HG02852 (cell line): Measurements from ENCODE around the gene FXYD3.

Experiments
- ATAC-seq: cut with Tn5 transposase; IDR thresholded peaks from one replicate; pipeline ENCODE4 v1.9.1; 2021; ENCODE audit warnings: mild to moderate bottlenecking, moderate library complexity; ENCODE audit not compliant: unreplicated experiment

Gene FXYD3

DNA sequence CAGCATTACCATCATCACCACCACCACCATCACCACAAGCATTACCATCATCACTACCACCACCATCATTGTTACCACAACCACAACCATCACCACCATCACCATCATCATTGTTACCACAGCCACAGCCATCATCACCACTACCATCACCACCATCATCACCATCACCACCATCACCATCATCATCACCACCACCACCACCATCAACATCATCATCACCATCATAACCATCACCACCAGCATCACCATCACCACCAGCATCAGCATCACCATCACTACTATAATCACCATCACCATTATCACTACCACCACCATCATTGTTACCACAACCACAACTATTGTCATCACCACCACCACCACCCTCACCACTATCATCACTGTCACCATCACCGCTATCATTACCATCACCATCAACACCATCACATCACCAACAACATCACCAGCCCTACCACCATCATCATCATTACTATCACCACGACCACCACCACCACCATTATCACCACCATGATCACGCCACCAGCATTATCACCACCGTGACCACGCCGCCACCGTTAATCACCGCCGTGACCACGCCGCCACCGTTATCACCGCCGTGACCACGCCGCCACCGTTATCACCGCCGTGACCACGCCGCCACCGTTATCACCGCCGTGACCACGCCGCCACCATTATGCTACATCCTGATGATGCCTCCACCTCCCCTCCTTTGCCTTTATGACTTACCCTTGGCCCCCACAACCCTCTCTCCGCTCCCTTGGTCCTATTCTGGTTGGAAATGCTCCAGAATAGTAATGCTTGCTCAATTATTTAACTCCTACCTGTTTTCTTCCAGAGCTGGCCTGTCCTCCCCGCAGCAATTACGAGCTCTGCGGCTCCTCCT lies 10.0 kb upstream of the FXYD3 start:
- no peak for ATAC-seq

DNA sequence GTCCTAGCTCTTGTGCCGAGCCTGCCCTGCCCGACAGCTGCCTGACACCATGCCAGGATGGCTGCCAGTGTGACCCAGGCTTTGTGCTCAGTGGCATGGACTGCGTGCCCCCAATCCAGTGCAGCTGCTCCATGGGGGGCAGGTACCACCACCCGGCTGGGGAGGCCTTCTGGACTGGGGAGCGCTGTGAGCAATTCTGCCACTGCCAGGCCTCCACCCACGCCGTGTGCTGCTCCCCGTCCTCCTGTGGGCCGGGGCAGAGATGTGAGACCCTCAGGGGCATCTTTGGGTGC lies 9.4 kb upstream of the FXYD3 start:
- ATAC-seq: no peak

DNA sequence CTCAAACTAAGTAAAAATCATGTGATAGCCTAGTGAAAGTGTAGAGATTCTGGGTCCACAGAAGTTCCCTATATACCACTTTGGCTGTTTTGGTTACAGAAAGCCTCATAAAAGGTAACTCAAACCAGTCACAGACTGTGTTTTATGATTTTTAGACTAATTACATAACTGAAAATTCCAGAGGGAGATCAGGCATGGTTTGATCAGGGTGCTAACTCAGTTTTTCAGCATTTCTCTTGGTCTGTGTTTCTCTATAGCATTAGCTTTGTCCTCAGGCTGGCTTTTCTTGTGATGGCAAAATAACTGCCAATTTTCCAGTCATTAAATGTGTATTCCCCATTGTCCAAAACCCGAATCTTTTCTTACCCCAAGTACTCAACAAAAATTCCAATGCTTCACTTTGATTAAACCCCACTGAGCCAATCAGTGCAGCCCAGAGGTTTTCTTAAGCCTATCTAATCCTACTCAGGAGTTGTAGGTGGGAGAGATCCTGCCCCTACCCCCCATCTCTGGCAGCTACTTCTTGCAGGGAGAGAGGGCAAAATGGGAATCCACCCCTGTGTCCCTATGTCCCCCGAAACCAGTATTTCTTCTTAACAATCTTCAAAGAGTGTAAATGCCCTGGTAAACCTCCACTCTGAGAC lies 8.6 kb upstream of the FXYD3 start:
- ATAC-seq: no peak

DNA sequence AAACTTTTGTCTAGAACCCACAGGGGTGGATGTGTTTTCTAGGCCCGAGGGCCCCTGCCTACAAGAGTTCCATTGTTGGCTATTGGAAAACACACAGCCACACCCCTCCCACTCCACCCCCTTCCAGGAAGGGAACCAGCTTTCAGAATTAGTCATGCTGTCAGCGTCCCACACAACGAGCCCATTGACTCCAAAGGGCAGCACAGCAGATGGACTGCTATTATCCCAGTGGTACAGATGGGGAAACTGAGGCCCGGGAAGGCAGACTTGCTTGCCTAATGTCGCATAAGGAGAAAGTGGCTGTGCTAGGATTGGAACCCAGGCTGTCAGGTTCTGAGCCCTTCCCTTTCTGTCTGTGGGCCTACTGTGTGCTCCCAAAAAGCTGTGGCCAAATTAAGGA lies 8.1 kb upstream of the FXYD3 start:
- no peak for ATAC-seq

DNA sequence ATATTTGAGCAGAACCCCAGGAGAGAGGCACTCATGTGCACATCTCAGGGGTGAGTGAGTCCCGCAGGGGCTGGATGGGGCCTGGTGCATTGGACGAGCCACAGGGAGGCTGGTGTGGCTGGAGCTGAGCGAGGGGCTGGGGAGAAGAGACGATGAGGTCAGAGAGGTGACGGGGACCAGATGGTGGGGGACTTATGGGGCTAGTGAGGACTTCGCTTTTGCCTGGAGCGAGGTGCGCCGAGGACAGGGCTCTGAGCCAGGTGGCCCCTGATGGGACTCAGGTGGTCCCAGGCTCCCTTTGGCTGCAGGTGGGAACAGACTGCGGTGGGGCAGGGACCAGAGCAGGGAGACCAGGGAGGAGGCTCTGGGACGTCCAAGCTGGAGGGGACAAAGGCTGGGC lies 6.9 kb upstream of the FXYD3 start:
- ATAC-seq: no peak

DNA sequence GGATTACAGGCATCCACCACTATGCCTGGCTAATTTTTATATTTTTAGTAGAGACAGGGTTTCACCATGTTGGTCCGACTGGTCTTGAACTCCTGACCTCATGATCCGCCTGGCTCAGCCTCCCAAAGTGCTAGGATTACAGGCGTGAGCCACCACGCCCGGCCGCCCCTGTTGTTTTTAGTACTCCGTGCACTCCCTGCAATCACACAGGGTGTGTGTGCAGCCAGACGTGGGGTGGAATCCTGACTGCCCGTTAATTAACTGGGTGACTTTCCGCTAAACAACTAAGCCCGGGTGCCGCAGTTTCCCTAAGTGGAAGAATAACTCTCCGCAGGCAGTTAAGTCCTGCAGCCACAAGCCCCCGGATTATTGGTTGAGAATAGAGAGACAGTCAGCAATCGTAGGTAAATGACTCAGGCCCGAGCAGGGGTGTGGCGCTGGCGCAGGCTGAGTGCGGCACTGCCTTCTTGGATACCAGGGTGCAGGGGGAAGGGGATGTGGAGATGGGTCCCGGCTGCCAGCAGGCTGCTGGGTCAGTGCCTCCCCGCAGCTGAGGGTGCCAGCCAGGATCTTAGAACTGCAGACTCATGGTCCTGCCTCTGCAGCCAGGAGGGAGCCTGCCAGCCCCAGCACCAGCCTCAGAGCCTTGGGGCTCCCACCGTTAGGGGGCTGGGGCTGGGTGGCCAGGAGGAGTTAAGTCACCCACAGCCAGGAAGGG lies 6.1 kb upstream of the FXYD3 start:
- ATAC-seq: no peak

DNA sequence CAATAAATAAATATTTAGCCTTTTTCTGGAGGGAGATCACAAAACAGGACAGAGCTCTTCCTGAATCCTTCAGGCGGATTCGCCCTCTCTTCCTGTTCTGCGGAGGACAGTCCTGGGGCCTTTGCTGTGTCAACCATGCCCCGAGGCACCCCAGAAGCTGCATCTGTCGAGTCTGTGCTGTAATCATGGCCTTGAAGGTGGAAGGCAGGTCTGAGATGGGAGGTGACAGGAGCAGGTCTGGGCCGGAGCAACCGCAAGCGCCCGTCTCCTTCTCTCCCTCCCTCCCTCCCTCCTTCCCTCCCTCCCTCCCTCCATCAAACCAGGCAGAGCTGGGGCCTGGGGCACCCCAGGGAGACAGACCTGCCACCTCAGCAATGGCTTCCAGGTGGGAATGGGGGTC lies 4.6 kb upstream of the FXYD3 start:
- ATAC-seq: no peak

DNA sequence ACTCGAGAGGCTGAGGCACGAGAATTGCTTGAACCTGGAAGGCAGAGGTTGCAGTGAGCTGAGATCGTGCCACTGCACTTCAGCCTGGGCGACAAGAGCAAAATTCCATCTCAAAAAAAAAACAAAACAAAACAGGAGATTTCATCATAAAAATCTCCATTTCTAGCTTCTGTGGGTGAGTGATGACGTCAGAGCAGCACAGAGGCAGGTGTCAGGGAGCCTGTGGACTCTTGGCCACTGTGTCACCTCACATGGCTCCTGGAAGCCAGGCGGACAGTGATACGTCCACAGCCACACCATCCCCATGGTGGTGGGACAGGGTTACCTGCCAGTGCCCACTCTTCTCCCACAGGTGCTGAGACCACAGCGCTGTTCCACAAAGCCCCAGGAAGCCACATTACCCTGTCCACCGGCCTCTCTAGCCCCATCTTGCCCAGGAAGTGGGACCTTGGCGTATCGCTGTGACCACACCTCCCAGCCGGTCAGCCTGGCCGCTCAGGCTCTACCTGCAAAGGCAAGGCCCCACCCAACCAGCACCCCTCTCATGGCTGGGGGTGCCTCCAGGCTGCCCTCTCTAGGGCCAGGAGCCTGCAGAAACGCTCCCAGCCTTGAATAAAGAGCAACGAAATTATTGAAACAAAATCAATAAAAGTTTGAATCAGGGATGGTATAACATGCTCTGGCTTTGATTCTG lies 2.5 kb upstream of the FXYD3 start:
- no peak for ATAC-seq

DNA sequence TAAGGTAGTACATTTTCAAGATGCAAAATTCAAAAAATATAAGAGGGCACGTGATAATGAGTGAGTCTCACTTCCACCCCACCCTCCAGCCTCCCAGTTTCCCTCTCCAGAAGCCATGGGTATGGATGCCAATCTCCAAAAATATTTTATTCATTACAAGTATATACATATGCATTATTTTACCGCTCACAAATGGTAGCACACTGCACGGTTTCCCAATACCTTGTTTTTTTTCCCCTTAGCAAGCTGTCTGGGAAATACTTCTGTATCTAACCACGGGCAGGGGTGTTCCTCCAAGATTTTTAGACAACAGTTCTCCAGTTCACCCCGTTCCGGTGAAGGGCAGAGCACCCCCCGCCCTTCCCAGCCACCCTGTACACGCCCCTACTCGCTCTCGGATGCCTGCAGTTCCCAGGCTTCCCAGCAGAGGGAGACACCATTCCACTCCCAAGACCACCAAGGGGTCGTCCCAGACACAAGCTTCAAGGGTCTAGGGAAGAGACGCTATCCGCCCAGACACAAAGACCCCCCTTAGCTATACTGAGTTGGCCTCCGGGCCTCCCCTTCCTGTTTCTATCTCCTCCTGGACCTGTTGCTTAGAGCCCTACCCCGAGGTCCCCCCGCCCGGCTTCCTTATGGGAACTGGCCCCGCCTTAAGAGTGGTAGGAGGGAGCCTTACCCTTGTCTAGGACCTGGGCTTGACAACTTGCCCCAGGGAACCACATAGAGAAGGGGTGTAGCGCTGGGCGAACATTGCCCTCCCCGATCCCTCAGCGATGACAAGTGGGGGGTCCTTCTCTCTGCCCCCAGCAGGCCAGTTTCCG lies 1.1 kb upstream of the FXYD3 start:
- no peak for ATAC-seq

DNA sequence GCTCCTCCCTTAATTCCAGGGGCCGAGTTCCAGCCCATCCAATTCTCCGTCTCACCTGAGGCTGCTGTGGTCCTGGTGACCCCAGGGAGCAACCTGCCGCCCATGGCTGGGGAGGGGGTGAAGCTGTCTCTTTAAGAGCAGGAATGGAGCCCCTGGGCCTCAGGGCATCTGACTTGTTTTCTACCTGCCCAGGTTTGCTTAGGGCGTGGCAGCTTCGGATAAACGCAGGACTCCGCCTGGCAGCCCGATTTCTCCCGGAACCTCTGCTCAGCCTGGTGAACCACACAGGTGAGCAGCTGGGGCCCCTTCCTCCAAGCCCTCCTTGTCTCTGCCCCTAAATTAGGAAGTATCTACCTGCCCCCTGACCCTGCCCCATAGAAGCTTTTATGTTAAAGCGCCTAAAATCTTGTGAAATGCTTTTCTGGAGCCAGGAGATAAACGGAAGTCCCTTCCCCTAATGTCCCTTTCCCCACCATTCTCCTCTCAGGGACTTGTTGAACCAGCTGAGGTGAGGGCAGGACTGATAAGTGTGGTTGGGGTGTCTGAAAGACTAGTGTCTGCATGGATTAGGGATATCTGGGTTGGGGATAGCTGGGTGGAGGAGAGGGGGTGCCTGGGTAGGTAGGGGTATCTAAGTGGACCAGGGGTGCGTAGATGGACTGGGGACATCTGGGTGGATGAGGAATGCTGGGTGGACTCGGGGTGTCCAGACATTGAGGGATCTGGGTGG lies 614 bp downstream of the FXYD3 start:
- ATAC-seq: no peak

DNA sequence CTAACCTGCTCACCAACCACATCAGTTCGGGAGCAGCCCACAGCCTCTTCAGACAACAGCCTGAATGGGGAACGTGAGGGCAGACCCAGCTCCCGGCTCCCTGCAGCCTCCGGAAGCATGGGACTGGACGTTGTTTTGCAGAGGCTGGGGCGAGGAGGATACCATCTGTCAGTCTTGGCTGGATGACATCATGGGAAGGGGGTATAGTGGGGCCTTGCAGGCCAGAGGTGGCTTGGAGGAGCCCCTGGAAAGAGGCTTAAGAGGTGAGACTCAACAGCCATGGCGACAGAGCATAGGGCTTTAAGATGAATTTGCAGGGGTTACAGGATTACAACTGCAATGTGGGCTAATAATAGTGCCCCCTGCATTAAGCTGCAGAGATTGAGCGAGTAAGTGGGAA lies 1.5 kb downstream of the FXYD3 start:
- no peak for ATAC-seq

DNA sequence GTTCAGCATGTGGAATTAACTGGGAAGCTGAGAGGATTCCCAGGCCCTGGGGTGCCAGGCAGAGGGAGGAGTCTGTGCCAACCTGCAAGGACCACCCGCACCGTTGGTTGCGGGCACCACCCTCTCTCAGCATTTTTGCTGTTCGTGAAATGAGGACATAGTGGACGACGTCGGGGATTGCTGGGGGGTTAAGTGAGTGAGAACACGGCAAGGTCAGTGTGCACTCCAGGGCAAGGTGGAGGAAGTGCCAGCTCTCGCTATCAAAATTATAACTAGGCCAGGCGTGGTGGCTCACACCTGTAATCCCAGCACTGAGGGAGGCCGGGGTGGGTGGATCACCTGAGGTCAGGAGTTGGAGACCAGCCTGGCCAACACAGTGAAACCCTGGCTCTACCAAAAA lies 2.2 kb downstream of the FXYD3 start:
- no peak for ATAC-seq

DNA sequence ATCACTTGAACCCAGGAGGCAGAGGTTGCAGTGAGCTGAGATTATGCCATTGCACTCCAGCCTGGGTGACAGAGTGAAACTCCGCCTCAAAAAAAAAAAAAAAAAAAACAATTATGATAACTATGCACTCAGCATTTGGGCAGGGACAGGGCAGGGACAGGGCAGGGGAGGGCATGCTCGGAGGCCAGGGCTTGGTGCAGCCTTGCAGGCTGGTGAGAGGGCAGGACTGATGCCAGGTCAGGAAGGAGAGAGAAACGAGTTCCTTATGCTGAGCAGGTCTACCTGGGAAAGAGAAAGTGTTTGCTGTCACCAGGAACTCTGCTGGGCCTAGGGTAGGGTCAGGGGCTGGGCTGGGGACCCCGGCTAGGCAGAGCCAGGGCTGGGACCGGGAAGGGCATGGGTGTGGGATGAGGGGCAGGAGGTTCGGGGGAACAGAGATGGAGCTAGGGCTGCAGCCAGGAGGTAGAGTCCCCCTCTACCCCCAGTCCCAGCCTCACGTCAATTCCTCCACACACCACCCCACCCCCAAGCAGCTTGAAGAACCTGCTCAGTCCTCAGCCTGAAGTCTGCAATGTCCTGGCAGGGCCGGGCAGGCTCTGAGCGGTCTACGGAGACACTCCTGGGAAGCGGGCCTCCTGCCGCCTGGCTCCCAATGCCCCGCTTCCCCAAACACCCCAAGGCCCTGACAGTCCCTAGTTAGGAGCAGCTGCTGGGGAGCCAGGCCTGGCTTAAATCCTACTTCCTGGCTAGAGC lies 2.8 kb downstream of the FXYD3 start:
- ATAC-seq: no peak

DNA sequence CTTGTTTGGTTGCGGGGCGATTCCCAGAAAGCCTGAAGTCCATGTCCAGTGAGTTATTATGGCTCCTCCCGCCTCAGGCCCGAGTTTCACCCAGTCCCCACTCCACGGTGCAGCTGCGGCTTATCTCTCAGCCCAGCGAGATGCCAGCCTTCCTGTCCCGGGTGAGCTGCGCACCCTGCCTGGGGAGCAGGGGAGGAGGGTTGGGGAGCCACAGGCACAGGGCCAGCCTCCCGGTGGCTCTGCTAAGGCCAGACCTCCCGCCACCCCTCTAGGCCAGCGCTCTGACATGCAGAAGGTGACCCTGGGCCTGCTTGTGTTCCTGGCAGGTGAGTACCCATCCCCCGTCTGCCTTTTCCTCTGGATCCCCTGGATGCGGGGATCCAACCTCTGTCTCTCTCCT lies 3.5 kb downstream of the FXYD3 start:
- no peak for ATAC-seq

DNA sequence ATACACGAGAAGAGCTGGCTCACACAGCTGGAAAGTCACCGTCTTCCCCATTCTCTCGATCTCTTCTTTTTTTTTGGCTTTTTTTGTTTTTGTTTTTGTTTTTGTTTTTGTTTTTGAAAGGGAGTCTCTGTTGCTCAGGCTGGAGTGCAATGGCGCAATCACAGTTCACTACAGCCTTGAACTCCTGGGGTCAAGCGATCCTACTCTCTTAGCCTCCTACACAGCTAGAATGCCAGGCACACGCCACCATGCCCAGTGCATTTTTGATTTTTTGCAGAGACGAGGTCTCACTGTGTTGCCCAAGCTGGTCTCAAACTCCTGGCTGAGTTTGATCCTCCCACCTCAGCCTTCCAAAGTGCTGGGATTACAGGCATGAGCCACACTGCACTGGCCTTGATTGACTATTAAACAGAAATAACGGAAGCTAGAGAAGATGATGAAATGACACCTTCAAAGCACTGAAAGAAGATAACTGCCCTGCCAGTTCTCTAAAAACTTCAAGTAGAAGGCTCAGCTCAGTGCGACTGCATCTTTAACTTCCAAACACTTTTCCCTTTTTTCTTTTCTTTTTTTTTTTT lies 4.0 kb downstream of the FXYD3 start:
- ATAC-seq: no peak

DNA sequence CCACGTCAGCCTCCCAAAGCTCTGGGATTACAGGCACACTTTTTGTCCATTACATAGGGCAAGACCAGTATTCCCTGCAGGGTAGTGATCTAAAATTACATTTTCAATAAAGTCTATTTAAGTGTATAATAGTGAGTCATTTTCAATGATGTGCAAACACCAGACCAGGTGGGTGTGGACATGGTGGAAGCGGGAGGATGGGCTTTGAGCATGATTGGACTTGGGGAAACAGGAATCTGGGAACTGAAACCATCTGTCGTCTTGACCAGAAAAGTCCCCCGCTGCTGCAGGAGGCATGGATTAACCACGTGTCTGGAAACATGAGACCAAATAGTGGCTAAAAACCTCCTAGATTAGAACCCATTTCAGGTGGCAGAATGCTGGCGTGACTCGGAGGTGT lies 4.9 kb downstream of the FXYD3 start:
- no peak for ATAC-seq

DNA sequence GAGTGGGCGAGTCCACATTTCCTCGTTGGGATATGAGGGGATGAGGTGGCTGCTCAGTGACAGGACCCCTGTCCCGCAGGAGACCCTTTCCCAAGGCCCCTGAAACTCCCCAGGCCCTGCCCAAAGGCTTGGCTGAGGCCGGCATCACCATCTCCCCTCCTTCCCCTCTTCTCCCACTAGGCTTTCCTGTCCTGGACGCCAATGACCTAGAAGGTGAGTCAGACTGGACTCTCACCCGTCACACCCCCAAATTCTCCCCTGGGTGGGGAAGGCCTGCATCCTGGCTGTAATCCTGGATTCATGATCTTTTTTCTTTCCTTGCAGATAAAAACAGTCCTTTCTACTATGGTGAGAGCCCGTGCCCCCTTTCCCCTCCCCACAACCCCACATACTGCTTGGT lies 5.3 kb downstream of the FXYD3 start:
- no peak for ATAC-seq

DNA sequence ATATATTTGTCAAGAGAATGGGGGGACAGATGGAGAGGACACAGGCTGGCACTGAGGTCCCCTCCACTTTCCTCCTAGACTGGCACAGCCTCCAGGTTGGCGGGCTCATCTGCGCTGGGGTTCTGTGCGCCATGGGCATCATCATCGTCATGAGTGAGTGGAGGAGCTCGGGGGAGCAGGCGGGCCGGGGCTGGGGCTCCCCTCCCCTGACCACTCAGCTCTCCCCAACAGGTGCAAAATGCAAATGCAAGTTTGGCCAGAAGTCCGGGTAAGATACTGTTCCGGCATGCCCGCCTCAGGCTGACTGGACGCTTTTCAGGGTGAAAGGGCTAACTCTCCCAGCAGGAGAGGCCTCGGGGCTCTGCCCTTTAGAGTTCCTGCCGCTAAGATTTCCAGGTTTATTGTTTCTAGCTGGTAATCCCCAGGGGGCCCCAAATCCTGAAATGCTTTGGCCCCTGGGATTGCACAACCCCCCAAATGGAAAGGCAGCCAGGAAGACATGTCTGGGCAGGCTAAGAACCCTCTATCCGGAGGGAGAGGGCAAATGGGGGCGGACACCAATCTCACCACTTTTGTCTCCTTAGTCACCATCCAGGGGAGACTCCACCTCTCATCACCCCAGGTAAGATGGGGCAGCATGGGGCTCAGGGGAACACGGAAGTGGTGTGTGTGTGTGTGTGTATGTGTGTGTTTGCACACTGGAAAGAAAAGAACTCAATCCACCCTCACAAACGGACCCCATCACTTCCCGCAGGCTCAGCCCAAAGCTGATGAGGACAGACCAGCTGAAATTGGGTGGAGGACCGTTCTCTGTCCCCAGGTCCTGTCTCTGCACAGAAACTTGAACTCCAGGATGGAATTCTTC lies 7.3 kb downstream of the FXYD3 start:
- ATAC-seq: no peak
